GM23338 (cell line): Measurements from ENCODE around the gene EVC2. TPM values are rescaled to one million over a fixed set of nuclear protein-coding genes. Genes with fewer than 3 reads are reported as not detected.

Experiments used
- ATAC-seq: fragments of 200-7000 bp; cut with Tn5 transposase; 3 replicates; pipeline ENCODE4 v1.9.1; 2020
- DNase-seq: peaks from one replicate; pipeline ENCODE4 v3.0.0-alpha.2; 2015; ENCODE audit warnings: low spot score
- H2AFZ ChIP-seq: fragments of 200-600 bp; sonication (generic); 2 replicates; pipeline ENCODE4 v1.8.0; 2016; ENCODE audit warnings: antibody characterized with exemption, mild to moderate bottlenecking, moderate library complexity
- H3F3A ChIP-seq: fragments of 200-600 bp; sonication (generic); replicated peaks from 2 replicates; pipeline ENCODE4 v1.8.0; 2017; ENCODE audit warnings: antibody characterized with exemption, mixed run types, low read depth
- H3K27ac ChIP-seq: fragments of 200-600 bp; sonication (generic); 2 replicates; pipeline ENCODE4 v1.6.1; 2016; ENCODE audit warnings: low read depth
- H3K27me3 ChIP-seq: fragments of 200-600 bp; sonication (generic); 2 replicates; pipeline ENCODE4 v1.8.0; 2016; ENCODE audit warnings: mild to moderate bottlenecking, mixed run types, moderate library complexity; ENCODE audit not compliant: insufficient read depth
- H3K36me3 ChIP-seq: fragments of 200-600 bp; sonication (generic); 2 replicates; pipeline ENCODE4 v1.8.0; 2016; ENCODE audit warnings: mild to moderate bottlenecking; ENCODE audit not compliant: insufficient read depth
- H3K4me1 ChIP-seq: fragments of 200-600 bp; sonication (generic); 2 replicates; pipeline ENCODE4 v1.8.0; 2016; ENCODE audit warnings: mild to moderate bottlenecking, moderate library complexity; ENCODE audit not compliant: insufficient read depth
- H3K4me2 ChIP-seq: fragments of 200-600 bp; sonication (generic); 2 replicates; pipeline ENCODE4 v1.7.1; 2017; ENCODE audit warnings: mixed run types
- H3K4me3 ChIP-seq: fragments of 200-600 bp; sonication (generic); 2 replicates; pipeline ENCODE4 v1.6.1; 2016; ENCODE audit warnings: mixed run types
- H3K79me2 ChIP-seq: fragments of 200-600 bp; sonication (generic); replicated peaks from 2 replicates; pipeline ENCODE4 v1.8.0; 2017; ENCODE audit warnings: mild to moderate bottlenecking; ENCODE audit not compliant: insufficient read depth
- H3K9me2 ChIP-seq: fragments of 200-600 bp; sonication (generic); 2 replicates; pipeline ENCODE4 v1.8.0; 2017; ENCODE audit not compliant: insufficient read depth
- H4K20me1 ChIP-seq: fragments of 200-600 bp; sonication (generic); replicated peaks from 2 replicates; pipeline ENCODE4 v1.8.0; 2017; ENCODE audit warnings: mild to moderate bottlenecking; ENCODE audit not compliant: insufficient read depth
- H3K27ac Mint-ChIP-seq: 2 replicates; pipeline ENCODE4 v1.8.0; 2020; ENCODE audit warnings: inconsistent platforms, mild to moderate bottlenecking, moderate library complexity, mixed read lengths
- H3K27me3 Mint-ChIP-seq: 3 replicates; pipeline ENCODE4 v1.8.0; 2022; ENCODE audit warnings: low read depth, mild to moderate bottlenecking, moderate library complexity, mixed read lengths, inconsistent platforms; ENCODE audit not compliant: insufficient read depth, poor library complexity
- H3K36me3 Mint-ChIP-seq: 3 replicates; pipeline ENCODE4 v1.8.0; 2021; ENCODE audit warnings: low read depth, mild to moderate bottlenecking, inconsistent platforms, moderate library complexity, mixed read lengths
- H3K4me1 Mint-ChIP-seq: 3 replicates; pipeline ENCODE4 v1.8.0; 2020; ENCODE audit warnings: mild to moderate bottlenecking, inconsistent platforms, mixed read lengths
- H3K4me3 Mint-ChIP-seq: 3 replicates; pipeline ENCODE4 v1.8.0; 2021; ENCODE audit warnings: moderate library complexity, mild to moderate bottlenecking, inconsistent platforms, mixed read lengths
- H3K9me3 Mint-ChIP-seq: 3 replicates; pipeline ENCODE4 v1.8.0; 2020; ENCODE audit warnings: moderate library complexity, mild to moderate bottlenecking, inconsistent platforms, mixed read lengths
- CTCF ChIP-seq, 2 experiments: fragments of 200-600 bp in 1 of 2; sonication (generic) in 1 of 2; conservative IDR thresholded peaks; 2 replicates each; pipeline versions ENCODE4 v1.5.1 to v1.6.1; 2016 to 2017; ENCODE audit warnings: antibody characterized with exemption in 2 of 2, low read depth in 2 of 2, mild to moderate bottlenecking in 2 of 2, moderate library complexity in 1 of 2
- ETS1 ChIP-seq: IDR thresholded peaks from 2 replicates; pipeline ENCODE4 v1.6.1; 2016; ENCODE audit warnings: antibody characterized with exemption
- EZH2 ChIP-seq: fragments of 200-600 bp; sonication (generic); IDR thresholded peaks from one replicate; pipeline ENCODE4 v1.8.0; 2017; ENCODE audit warnings: antibody characterized with exemption, mild to moderate bottlenecking, low read depth; ENCODE audit not compliant: unreplicated experiment
- EZH2phosphoT487 ChIP-seq: fragments of 200-600 bp; sonication (generic); IDR thresholded peaks from one replicate; pipeline ENCODE4 v1.8.1; 2018; ENCODE audit warnings: antibody characterized with exemption; ENCODE audit not compliant: unreplicated experiment
- NANOG ChIP-seq: IDR thresholded peaks from 2 replicates; pipeline ENCODE4 v1.6.1; 2016; ENCODE audit warnings: antibody characterized with exemption, borderline replicate concordance
- POLR2AphosphoS5 ChIP-seq: IDR thresholded peaks from 2 replicates; pipeline ENCODE4 v1.6.1; 2016; ENCODE audit warnings: antibody characterized with exemption, low read depth
- REST ChIP-seq: IDR thresholded peaks from one replicate; pipeline ENCODE4 v1.6.1; 2018; ENCODE audit warnings: antibody characterized with exemption; ENCODE audit not compliant: unreplicated experiment
- STAT1 ChIP-seq: IDR thresholded peaks from one replicate; pipeline ENCODE4 v1.6.1; 2016; ENCODE audit warnings: antibody characterized with exemption; ENCODE audit not compliant: unreplicated experiment
- ZNF114 ChIP-seq: fragments of 250-450 bp; sonication (Bioruptor Pico); IDR thresholded peaks from 2 replicates; pipeline ENCODE4 v1.5.0; 2020; ENCODE audit warnings: mild to moderate bottlenecking, moderate library complexity
- ZNF331 ChIP-seq: fragments of 250-450 bp; sonication (Bioruptor Pico); IDR thresholded peaks from 2 replicates; pipeline ENCODE4 v1.5.0; 2020; ENCODE audit warnings: low read depth, mild to moderate bottlenecking, moderate library complexity
- ZNF462 ChIP-seq: fragments of 250-450 bp; sonication (Bioruptor Pico); IDR thresholded peaks from 2 replicates; pipeline ENCODE4 v1.5.0; 2020; ENCODE audit warnings: mild to moderate bottlenecking, moderate library complexity
- polyA plus RNA-seq: library from polyadenylated mRNA; unstranded; fragments of >200 nt; fragmentation: Nextera tagmentation; extraction: Ambion mirVana; gene quantifications from 2 replicates; pipeline ENCODE4 v1.2.1, GENCODE V29; 2016
- total RNA-seq: library from RNA; depleted of rRNA; stranded (reverse); fragments of >200 nt; shearing (Covaris generic); gene quantifications from 2 replicates; pipeline ENCODE4 v1.2.3, GENCODE V29; 2014

Gene EVC2
- total and polyA plus RNA-seq, 2 experiments from 2014 or later, result 3.4 to 11.5 TPM

GRCh38 chr4:5631352-5632065 lies 76.8 kb downstream of the EVC2 start:
- no peak overlapping the region for H3K4me3 ChIP-seq
- no peak overlapping the region for H2AFZ ChIP-seq
- no peaks in the 10 kb centered on the region; the same call in 1 of the 2 replicates for H3K4me1 ChIP-seq
- H3K4me1 Mint-ChIP-seq, result peaks cover 10% of the 10 kb centered on the region; the same call in 2 of the 3 replicates
- H3K27ac ChIP-seq, result no peak overlapping the region
- TF ChIP-seq ETS1, result no peak
- no peak for TF ChIP-seq REST
- no peak for TF ChIP-seq ZNF462 (CRISPR knock-in tag)
- no peak for TF ChIP-seq POLR2AphosphoS5
- no peak for TF ChIP-seq ZNF114
- TF ChIP-seq EZH2, result no peak
- TF ChIP-seq STAT1, result no peak
- TF ChIP-seq ZNF331 (CRISPR knock-in tag), result no peak
- no peak for TF ChIP-seq CTCF (conservative IDR thresholded peaks at IDR 0.05; ENCODE audit: low read depth in 2 of 2)
- no peak for TF ChIP-seq EZH2phosphoT487
- no peak for TF ChIP-seq NANOG
- H3K36me3 Mint-ChIP-seq, result 0 out of 3 replicates have a peak, but pooled peaks cover 3% of the 10 kb centered on the region
- H3K4me2 ChIP-seq, result no peak overlapping the region
- no peaks in the 10 kb centered on the region for H3K36me3 ChIP-seq
- H3K9me2 ChIP-seq, result no peaks in the 10 kb centered on the region
- ATAC-seq (no peak), DNase-seq (no peak)
- no peak overlapping the region for H3K27ac Mint-ChIP-seq
- peaks cover 2% of the 10 kb centered on the region; the same call in 1 of the 3 replicates for H3K9me3 Mint-ChIP-seq
- H3K27me3 Mint-ChIP-seq, result no peaks in the 10 kb centered on the region
- no peaks in the 10 kb centered on the region for H3F3A ChIP-seq
- no peaks in the 10 kb centered on the region for H3K79me2 ChIP-seq
- H4K20me1 ChIP-seq, result no peaks in the 10 kb centered on the region; the same call in 1 of the 2 replicates
- H3K27me3 ChIP-seq, result no peaks in the 10 kb centered on the region
- no peak overlapping the region for H3K4me3 Mint-ChIP-seq
